Measurements from ENCODE around the gene RAB31. TPM values are rescaled to one million over a fixed set of nuclear protein-coding genes. Genes with fewer than 3 reads are reported as not detected.

Gene RAB31
- total RNA-seq, 1 experiment from 2014 or later = 2.3 TPM

DNA sequence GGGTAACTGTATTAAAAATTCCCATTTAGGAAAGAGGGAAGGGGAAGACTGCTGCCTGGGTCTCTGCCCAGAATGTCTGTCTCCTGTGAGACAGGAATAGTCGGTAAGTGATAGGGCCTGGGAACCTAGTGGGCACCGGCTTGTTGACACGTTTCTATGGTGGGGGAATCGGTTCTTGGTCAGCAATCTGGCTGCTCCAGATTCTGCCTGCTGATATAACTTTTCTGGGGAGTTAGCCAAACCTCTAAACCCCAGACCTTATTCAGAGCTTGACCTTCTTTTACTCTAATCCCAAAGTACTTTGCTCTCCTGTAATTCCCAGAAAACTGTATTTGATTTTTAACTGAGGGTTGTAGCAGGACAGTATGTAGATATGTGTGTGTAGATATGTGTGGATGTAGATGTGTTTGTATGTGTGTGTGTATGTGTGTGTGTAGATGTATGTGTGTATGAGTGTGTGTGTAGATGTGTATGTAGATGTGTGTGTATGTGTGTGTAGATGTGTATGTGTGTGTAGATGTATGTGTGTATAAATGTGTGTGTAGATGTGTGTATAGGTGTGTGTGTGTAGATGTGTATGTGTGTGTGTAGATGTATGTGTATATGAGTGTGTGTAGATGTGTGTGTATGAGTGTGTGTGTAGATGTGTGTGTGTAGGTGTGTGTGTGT, 115.8 kb downstream of the RAB31 start:
- Mint-ChIP-seq H3K4me3 (ENCODE audit: low read depth, unreplicated experiment) (no peak overlapping the region), H3K27ac (ENCODE audit: unreplicated experiment) (no peak overlapping the region), H3K4me1 (ENCODE audit: low read depth, unreplicated experiment) (peaks cover 18% of the 10 kb centered on the region), H3K36me3 (ENCODE audit: insufficient read depth, unreplicated experiment) (peaks cover 9% of the 10 kb centered on the region), H3K27me3 (ENCODE audit: unreplicated experiment) (no peaks in the 10 kb centered on the region), H3K9me3 (ENCODE audit: low read depth, unreplicated experiment) (peaks cover 1% of the 10 kb centered on the region)
- TF ChIP-seq, protein P1, sequence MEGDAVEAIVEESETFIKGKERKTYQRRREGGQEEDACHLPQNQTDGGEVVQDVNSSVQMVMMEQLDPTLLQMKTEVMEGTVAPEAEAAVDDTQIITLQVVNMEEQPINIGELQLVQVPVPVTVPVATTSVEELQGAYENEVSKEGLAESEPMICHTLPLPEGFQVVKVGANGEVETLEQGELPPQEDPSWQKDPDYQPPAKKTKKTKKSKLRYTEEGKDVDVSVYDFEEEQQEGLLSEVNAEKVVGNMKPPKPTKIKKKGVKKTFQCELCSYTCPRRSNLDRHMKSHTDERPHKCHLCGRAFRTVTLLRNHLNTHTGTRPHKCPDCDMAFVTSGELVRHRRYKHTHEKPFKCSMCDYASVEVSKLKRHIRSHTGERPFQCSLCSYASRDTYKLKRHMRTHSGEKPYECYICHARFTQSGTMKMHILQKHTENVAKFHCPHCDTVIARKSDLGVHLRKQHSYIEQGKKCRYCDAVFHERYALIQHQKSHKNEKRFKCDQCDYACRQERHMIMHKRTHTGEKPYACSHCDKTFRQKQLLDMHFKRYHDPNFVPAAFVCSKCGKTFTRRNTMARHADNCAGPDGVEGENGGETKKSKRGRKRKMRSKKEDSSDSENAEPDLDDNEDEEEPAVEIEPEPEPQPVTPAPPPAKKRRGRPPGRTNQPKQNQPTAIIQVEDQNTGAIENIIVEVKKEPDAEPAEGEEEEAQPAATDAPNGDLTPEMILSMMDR (IDR thresholded peaks at IDR 0.05; ENCODE audit: unreplicated experiment) = no peak
- intact Hi-C loops (cut with micrococcal nuclease; ENCODE audit: unreplicated experiment) = no loop called here
- CTCF ChIA-PET = interaction anchor here (0.7 kb wide), 1 partner anchor 12 kb away, joined by 3 read pairs; no protein-coding TSS in a partner anchor
- no peak for DNase-seq
- BruUV-seq (replicated peaks) = no TSS peak

DNA sequence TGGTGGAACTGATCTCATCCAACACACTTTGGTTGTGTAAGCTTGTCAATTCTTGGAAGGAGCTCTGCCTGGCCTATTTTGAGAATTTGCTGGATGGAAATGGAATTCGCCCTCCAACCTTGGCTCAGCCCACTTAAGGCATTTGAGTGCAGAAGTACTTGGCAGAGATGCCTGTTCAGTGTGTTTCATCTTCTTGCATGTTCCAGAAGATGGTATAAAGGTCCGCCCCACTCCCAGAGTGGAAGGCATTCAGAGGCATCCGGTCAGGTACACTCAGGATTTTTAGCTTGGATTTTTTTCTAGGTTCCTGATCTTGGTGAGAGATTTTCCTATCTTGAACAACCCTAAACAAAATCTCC, 116.4 kb downstream of the RAB31 start:
- no TSS peak for BruUV-seq (replicated peaks)
- H3K27me3 Mint-ChIP-seq (ENCODE audit: unreplicated experiment) = no peaks in the 10 kb centered on the region
- H3K4me3 Mint-ChIP-seq (ENCODE audit: low read depth, unreplicated experiment) = no peak overlapping the region
- no peak for DNase-seq
- TF ChIP-seq, protein P1 (IDR thresholded peaks at IDR 0.05; ENCODE audit: unreplicated experiment) = no peak
- peaks cover 18% of the 10 kb centered on the region for H3K4me1 Mint-ChIP-seq (ENCODE audit: low read depth, unreplicated experiment)
- H3K36me3 Mint-ChIP-seq (ENCODE audit: insufficient read depth, unreplicated experiment) = peaks cover 9% of the 10 kb centered on the region
- H3K27ac Mint-ChIP-seq (ENCODE audit: unreplicated experiment) = no peak overlapping the region
- intact Hi-C loops (cut with micrococcal nuclease; ENCODE audit: unreplicated experiment) = no loop called here
- CTCF ChIA-PET = interaction anchor here (0.7 kb wide), 1 partner anchor 12 kb away, joined by 3 read pairs; no protein-coding TSS in a partner anchor
- no peaks in the 10 kb centered on the region for H3K9me3 Mint-ChIP-seq (ENCODE audit: low read depth, unreplicated experiment)

DNA sequence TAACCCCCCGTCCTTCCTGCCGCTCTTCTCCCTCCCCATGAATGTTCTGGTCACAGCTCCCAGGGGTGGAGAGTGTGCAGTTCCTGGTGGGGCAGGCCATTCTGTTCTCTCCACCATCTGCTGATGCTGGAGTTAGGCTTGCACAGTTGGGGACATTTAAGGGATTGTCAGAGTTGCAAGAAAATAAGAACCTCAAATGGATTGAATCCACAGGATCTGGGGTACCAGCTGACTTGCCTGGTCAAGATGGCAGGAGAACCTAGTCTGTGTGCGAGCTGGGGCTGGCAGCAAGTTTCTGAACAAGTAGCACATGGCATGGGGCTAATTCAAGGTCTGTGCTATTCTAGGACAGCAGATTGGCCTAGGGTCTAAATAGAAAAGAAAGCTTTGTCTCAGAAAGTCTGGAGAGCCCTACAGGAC, 116.9 kb downstream of the RAB31 start:
- intact Hi-C loops (cut with micrococcal nuclease; ENCODE audit: unreplicated experiment) = loop anchor here (5.0 kb wide), 4 partner anchors 52 to 127 kb away; no protein-coding TSS in a partner anchor
- BruUV-seq (replicated peaks) = no TSS peak
- TF ChIP-seq, protein P1 (IDR thresholded peaks at IDR 0.05; ENCODE audit: unreplicated experiment) = no peak
- peaks cover 9% of the 10 kb centered on the region for H3K36me3 Mint-ChIP-seq (ENCODE audit: insufficient read depth, unreplicated experiment)
- H3K27me3 Mint-ChIP-seq (ENCODE audit: unreplicated experiment) = no peaks in the 10 kb centered on the region
- CTCF ChIA-PET = no interaction called here
- H3K4me3 Mint-ChIP-seq (ENCODE audit: low read depth, unreplicated experiment) = peak overlapping the region; percentile 26
- H3K4me1 Mint-ChIP-seq (ENCODE audit: low read depth, unreplicated experiment) = peaks cover 18% of the 10 kb centered on the region
- no peaks in the 10 kb centered on the region for H3K9me3 Mint-ChIP-seq (ENCODE audit: low read depth, unreplicated experiment)
- peak overlapping the region; percentile 93 for H3K27ac Mint-ChIP-seq (ENCODE audit: unreplicated experiment)
- no peak for DNase-seq

DNA sequence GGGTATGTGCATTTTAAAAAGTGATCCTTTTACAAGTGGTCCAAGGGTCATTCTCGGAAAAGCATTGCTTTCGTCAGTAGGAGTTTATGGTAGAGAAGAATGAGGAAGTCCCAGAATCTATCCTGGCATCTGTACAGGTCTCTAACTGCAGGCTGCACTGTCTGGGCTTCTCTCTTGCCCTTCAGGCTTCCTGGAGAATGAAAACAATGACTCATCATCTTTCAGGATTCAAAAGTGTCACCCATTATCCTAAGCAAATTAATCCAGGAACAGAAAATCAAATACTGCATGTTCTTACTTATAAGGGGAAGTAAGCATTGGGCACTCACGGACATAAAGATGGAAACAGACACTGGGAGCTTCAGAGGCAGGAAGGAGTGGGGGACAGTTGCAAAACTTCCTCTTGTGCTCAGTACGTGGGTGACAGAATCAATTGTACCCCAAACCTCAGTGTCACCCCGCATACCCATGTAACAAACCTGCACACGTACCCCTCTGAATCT, 117.5 kb downstream of the RAB31 start:
- Mint-ChIP-seq H3K36me3 (ENCODE audit: insufficient read depth, unreplicated experiment) (peaks cover 9% of the 10 kb centered on the region), H3K9me3 (ENCODE audit: low read depth, unreplicated experiment) (no peaks in the 10 kb centered on the region), H3K4me3 (ENCODE audit: low read depth, unreplicated experiment) (peak overlapping the region; percentile 26), H3K27ac (ENCODE audit: unreplicated experiment) (peak overlapping the region; percentile 93), H3K4me1 (ENCODE audit: low read depth, unreplicated experiment) (peaks cover 18% of the 10 kb centered on the region), H3K27me3 (ENCODE audit: unreplicated experiment) (no peaks in the 10 kb centered on the region)
- CTCF ChIA-PET = no interaction called here
- TF ChIP-seq, protein P1 (IDR thresholded peaks at IDR 0.05; ENCODE audit: unreplicated experiment) = no peak
- BruUV-seq (replicated peaks) = no TSS peak
- DNase-seq = peak; percentile 72
- intact Hi-C loops (cut with micrococcal nuclease; ENCODE audit: unreplicated experiment) = loop anchor here (5.0 kb wide), 4 partner anchors 52 to 127 kb away; no protein-coding TSS in a partner anchor

Measured in Calu3 (cell line).